ENCODE measurements around the gene POU3F4.

POU3F4 gene

DNA sequence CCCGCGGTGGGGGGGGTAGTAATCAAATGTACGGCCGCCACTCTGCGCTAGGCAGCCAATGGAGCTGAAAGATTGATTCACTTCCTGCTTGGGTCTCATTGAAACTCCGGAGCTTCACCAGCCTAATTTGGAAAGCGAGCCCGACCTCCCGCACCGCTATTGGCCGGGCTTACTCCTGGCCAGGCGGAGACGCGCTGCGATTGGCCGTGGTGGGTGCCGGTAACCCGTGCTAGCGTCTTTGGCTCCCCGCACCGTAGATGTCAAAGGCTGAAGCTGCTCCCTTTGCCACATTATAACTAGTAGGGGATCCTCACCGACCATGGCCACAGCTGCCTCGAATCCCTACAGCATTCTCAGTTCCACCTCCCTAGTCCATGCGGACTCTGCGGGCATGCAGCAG, at the start of gene POU3F4:
POU3F4 (plus strand) TSS at position 285 of the 400 bp plus-strand sequence; CDS start at position 320, 35 bp downstream.
- DNase-seq: peak; percentile 96

DNA sequence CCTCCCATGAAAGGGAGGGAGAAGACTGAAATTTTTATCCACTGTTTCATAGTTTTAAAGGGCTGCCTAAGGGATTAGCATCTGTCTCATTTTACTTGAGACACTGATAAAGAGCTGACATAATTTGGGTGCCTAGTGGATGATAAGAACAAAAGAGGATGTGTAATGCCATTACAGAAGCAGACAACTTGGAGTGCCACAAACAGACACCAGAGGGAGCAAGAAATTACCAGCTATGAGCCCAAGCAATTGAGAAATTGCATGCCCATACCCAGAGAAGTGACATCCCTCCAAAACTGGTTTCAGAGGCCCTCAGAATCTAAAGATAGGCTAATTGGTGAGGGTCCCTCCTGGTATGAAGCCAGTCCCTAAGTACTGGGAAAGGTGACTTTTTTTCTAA, 38.5 kb upstream of the POU3F4 start:
- peak; percentile 72 for DNase-seq

DNA sequence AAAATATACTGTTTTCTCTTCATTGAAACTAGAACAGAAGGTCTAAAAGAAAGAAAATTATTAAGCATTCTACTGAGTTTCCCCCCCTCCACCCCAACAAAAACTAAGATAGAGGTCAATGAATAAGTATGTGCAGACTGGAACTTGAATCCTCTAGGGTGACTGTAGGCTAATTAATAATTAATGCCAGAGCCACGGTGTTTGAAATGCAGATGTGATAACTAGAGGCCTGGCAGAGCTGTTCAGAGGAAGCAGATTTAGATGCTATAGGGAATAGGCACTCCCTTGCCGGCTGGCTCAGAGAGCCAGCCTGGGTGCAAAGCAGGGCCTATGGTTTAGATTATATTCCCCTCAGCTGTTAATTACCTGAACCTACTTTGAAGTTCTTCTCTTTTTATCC, 12.2 kb upstream of the POU3F4 start:
- DNase-seq: no peak

DNA sequence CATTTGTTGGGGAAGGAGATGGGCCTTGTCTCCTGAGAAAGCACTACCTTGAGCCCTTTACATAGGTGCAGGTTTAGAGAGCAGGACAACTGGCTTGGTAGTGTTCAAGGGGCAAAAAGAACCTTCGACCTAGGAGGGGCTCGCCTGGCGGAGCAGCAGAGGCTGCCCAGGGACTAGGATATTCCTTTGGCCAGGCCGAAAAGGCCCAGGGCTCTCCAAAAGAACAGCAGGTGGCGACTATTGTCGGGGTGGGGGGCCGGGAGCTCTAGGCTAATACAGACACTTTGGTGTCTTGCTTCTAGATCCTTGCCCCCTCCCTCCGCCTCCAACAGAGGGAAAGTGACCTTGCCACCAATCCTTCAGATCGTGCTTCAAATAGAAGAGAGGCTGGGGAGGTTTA, 7.1 kb upstream of the POU3F4 start:
- no peak for DNase-seq

DNA sequence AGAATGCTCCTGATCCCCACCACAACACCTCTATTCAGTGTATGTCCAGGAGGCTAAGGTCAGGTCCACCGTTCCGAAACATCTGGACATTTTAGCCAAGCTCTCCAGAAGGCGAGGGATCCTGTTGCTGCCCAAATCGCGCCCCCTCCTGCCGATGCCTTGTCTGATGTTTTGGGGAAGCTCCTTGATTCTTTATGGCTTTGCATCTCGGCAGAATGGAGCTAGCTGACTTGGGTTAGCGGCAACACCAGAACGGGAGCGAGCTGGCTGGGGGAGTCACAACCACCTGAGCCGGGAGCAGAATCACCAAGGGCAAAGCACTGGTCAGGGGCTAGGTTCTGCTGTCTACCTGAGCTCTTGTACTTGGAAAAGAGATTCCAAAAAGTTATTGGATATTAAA, 6.6 kb upstream of the POU3F4 start:
- no peak for DNase-seq

DNA sequence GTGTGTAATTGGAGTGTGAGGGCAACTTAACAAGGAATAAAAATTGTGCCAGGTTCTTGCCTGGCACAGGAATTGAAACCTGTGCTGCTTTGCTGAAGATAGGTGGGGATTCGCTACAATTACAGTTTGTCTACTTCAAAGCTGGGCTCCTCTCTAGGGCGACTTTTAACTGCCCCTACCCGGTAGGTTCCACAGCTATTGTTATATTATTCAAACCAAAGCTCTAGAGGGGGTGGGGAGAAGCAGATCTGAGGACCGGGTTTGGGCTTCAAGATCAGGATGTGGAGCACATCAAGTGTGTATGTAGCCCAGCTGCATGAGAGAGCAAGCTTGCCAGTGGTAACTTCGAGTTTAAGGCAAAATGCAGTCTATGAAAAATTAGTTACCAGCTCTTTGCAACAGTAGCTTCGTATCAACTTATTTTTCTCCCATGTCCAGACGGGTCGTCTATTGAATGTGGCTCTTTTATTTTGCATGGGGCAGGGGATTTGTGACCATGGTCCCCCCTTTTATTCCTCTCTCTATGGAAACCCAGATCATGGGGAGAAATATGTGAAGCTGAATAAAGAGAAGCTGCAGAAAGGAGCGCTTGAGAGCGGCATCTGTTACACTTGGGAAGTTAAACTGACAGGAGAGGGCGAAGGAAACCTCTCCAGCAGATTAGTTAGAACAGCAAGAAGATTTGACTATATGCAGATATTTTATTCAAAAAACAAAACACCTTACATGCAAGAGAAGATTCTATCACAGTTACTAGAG, 3.2 kb upstream of the POU3F4 start:
- no peak for DNase-seq

DNA sequence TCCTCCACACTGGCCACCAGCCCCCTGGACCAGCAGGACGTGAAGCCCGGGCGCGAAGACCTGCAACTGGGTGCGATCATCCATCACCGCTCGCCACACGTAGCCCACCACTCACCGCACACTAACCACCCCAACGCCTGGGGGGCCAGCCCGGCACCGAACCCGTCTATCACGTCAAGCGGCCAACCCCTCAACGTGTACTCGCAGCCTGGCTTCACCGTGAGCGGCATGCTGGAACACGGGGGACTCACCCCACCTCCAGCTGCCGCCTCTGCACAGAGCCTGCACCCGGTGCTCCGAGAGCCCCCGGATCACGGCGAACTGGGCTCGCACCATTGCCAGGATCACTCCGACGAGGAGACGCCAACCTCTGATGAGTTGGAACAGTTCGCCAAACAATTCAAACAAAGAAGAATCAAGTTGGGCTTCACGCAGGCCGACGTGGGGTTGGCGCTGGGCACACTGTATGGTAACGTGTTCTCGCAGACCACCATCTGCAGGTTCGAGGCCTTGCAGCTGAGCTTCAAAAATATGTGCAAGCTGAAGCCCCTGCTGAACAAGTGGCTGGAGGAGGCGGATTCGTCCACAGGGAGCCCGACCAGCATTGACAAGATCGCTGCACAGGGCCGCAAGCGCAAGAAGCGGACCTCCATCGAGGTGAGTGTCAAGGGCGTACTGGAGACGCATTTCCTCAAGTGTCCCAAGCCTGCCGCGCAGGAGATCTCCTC, 600 bp downstream of the POU3F4 start:
- DNase-seq: peak; percentile 73

DNA sequence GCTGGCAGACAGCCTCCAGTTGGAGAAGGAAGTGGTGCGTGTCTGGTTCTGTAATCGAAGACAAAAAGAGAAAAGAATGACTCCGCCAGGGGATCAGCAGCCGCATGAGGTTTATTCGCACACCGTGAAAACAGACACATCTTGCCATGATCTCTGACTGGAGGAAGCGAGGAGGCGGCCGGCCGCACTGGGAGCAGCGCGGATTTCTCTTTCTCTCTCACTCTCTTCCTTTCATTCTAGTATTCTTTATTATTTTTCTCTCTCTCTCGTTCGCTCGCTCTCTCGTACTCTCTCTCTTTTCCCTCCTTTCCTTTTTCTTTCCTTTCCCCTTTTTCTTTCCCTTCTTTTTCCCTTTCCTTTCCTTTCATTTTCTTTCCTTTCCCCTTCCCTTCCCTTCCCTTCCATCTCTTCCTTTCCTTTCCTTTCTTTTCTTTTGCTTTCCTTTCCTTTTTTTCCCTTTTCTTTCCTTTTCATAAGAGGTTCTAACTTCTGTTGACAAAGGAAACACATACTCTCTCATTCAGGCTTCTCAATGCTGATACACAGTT, 1.2 kb downstream of the POU3F4 start:
- DNase-seq: peak; percentile 73

DNA sequence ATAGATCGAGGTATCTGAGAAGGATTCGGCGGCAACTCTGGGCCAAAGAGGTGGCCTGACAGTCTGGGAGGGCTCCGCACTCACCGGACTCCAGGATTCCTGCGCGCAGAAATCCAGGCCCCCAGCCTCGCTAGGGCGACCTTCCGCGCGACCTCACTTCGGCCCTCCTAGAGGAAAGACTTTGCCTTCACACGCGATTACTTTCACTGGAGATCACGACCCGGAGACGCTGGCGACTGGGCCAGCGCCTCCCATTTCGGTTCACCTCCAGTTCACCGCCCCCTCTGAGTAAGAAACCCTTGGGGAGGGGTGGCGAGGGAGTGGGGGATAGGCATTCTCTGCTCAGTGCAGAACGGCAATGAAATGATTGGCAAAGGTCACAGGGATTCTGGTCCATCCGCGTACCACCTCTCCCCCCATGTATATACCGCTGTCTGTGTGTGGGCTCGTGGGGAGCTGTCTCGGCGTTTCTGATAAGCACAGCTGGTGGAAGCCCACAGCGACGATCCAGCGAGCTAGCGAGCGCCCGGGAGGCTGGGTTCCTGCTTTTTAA, 2.5 kb downstream of the POU3F4 start:
- DNase-seq: peak; percentile 51

DNA sequence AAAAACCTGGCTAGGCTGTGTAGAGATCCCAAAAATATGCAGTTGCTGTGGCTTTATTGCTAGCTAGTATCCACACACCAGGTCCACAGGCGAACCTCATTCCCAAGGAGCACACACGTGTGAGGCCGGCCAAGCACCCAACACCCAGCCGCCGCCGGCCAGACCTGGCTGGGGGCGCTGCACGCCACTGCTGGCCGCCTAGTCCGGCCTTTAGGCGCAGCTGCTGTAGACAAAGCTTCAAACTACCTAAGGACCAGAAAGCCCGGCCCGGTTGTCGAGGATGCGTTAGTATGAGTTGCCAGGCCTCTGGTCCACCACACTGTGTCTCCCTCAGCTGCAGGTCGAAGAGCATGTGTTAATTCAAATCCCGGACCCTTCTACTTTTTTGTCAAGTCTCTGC, 3.1 kb downstream of the POU3F4 start:
- peak; percentile 80 for DNase-seq

DNA sequence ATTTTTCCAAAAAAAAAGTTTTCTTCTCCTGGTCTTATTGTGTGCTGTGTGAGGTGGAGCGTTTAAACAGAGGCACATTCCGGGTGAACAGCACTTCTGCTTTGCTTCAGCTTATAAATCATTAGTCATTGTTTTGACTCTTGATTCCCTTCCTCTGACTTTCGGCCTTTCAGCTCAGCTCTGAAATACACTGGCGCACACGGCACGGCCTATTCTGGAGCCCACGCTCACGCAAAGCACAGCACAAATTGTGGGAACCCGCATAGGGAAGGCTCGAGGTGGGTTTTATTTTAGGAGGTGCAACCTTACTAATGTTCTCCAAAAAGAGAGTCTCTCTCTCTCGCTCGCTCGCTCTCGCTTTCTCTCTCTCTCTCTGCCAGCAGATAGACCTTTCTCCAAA, 4.0 kb downstream of the POU3F4 start:
- DNase-seq: no peak

DNA sequence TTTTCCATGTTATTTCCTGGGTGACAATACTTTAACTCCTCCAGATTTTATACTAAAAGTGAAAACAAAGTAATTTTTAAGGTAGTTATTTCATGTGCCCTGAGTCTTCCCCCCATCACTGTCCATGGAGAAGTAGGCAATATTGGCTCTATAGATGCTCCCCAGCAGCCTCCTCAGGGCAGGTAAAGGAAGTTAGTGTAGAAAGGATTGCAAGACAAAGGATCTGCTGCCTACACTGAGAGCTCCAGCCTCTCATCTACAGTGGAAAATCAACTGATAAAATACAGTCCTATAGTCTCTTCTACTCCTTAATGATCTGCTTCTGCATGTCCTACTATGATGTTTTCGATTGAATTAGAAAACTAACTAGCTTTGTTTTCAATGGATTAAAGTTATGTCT, 8.5 kb downstream of the POU3F4 start:
- no peak for DNase-seq

DNA sequence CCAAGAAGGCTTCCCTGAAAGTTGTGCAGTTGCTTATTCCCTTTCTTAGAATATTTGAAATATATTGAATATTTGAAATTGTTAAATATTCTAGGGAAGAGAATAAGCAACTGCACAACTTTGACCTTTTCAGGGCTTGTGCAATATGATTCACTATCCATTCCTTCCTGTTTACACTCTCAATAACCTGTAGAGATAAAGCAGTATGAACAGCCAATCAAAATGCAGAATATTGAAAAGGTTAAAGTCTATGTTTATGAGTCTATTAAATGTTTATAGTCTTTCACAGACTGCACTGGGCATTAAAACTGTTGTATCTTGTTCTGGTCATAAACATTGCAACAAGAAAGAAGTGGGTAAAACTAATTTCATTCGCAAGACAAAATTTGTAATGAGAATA, 13.8 kb downstream of the POU3F4 start:
- DNase-seq: peak; percentile 19

DNA sequence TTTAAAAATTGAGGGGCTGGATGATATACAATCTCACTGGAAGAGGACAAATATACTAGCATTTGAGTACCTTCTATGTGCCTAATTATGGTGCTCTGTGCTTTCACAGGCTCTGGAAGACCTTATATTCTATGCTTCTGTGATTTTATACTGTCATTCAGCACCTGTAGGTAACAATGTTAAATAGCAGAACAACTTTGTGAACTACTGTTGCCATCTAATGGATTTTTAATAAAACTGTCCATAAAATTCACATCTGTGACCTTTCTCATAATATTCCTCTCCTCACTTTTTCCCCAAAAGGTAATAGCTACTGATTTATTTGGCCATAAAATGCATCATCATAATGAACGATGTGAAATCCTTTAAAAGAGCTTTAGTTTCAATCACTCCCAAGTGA, 21.9 kb downstream of the POU3F4 start:
- DNase-seq: peak; percentile 18

DNA sequence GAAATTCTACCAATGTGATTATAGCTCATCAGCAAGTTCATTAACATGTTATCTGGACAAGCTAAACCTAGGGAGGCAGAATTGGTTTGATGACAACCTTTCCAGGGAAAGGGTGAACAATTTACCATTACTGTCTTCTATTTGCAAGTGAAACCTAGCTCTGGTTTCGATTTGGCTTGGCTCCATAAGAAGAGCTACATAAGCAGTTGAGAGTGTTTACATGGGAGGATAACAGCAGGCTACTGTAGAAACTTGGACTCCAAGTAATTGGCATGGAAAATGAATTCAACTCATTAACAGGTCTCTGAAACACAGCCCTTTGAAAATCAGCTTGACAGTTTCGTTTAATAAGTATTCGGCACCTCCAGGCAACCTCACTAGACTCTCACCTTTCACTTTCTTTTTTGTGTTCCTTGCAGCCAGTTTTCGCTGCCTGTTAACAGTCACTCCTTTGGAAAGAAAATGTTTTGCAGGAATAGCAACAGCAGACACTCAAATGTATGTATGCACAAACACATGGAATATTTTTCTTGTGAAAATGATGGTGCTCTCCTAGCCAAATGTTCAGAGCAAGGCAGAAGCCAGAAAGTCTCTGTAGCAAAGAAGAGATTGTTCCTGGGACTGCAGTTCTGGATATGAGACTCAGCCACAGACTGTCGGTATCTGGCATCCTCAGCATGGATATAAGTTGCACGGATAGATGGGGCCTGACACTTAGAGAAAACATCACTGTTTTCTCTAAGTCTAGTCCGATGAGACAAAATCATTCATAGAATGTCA, 27.5 kb downstream of the POU3F4 start:
- DNase-seq: peak; percentile 42
